GM19328 (cell line): Measurements from ENCODE around the gene GRM8.

Experiments used
- ATAC-seq: cut with Tn5 transposase; IDR thresholded peaks from one replicate; pipeline ENCODE4 v1.9.1; 2021; ENCODE audit warnings: mild to moderate bottlenecking, moderate library complexity; ENCODE audit not compliant: unreplicated experiment

GRM8 gene

GRCh38 chr7:127231415-127231814 is 21.3 kb downstream of the GRM8 start:
- no peak for ATAC-seq

GRCh38 chr7:127230192-127230925 is 22.4 kb downstream of the GRM8 start:
- no peak for ATAC-seq

- no peak for ATAC-seq
Measured at GRCh38 chr7:127226685-127227374, 25.9 kb downstream of the GRM8 start.

GRCh38 chr7:127221731-127222130 is 31.0 kb downstream of the GRM8 start:
- ATAC-seq = no peak

- ATAC-seq = no peak
Measured at GRCh38 chr7:127214956-127215718, 37.6 kb downstream of the GRM8 start.

- no peak for ATAC-seq
Measured at GRCh38 chr7:127209886-127210285, 42.9 kb downstream of the GRM8 start.

- ATAC-seq = no peak
Measured at GRCh38 chr7:127208860-127209259, 43.9 kb downstream of the GRM8 start.

- ATAC-seq = no peak
Measured at GRCh38 chr7:127208351-127208750, 44.4 kb downstream of the GRM8 start.

GRCh38 chr7:127207806-127208205 is 44.9 kb downstream of the GRM8 start:
- no peak for ATAC-seq

- no peak for ATAC-seq
Measured at GRCh38 chr7:127207230-127207629, 45.5 kb downstream of the GRM8 start.

GRCh38 chr7:127194571-127194970 is 58.2 kb downstream of the GRM8 start:
- ATAC-seq = no peak

GRCh38 chr7:127189886-127190285 is 62.9 kb downstream of the GRM8 start:
- ATAC-seq = no peak

GRCh38 chr7:127189074-127189473 is 63.7 kb downstream of the GRM8 start:
- no peak for ATAC-seq

GRCh38 chr7:127187740-127188139 is 65.0 kb downstream of the GRM8 start:
- ATAC-seq = no peak

- ATAC-seq = no peak
Measured at GRCh38 chr7:127186686-127187085, 66.1 kb downstream of the GRM8 start.

- ATAC-seq = no peak
Measured at GRCh38 chr7:127177156-127177555, 75.6 kb downstream of the GRM8 start.

GRCh38 chr7:127162366-127162765 is 90.4 kb downstream of the GRM8 start:
- ATAC-seq = no peak

- no peak for ATAC-seq
Measured at GRCh38 chr7:127158659-127159058, 94.1 kb downstream of the GRM8 start.

GRCh38 chr7:127154958-127155357 is 97.8 kb downstream of the GRM8 start:
- no peak for ATAC-seq

- no peak for ATAC-seq
Measured at GRCh38 chr7:127154101-127154500, 98.6 kb downstream of the GRM8 start.

GRCh38 chr7:127153315-127153714 is 99.4 kb downstream of the GRM8 start:
- ATAC-seq = no peak

GRCh38 chr7:127152423-127152822 is 100.3 kb downstream of the GRM8 start:
- no peak for ATAC-seq
